Measurements from ENCODE around the gene THSD4.

The THSD4 gene

GRCh38 chr15:71387810-71388209 is 272.5 kb downstream of the THSD4 start:
- Histone ChIP-seq H3K79me2 (ENCODE audit: low read length) (no peaks in the 10 kb centered on the region), H2AFZ (ENCODE audit: low read depth, low read length) (no peak overlapping the region), H3K4me3 (ENCODE audit: low read length) (no peak overlapping the region), H3K36me3 (replicated peaks; ENCODE audit: low read depth, low read length) (no peaks in the 10 kb centered on the region), H3K4me2 (ENCODE audit: low read length) (no peak overlapping the region), H3K27me3 (ENCODE audit: low read depth, low read length) (peaks cover 50% of the 10 kb centered on the region), H3K9ac (ENCODE audit: low read length) (no peak overlapping the region), H3K4me1 (ENCODE audit: low read length) (peaks cover 3% of the 10 kb centered on the region; the same call in 1 of the 2 replicates), H3K9me3 (ENCODE audit: insufficient read depth, low read length) (no peaks in the 10 kb centered on the region), H4K20me1 (ENCODE audit: insufficient read depth, low read length) (no peaks in the 10 kb centered on the region), H3K27ac (ENCODE audit: low read length) (no peak overlapping the region)
- TF ChIP-seq EZH2phosphoT487 (IDR thresholded peaks at IDR 0.05; ENCODE audit: low read depth) (no peak), CTCF (IDR thresholded peaks at IDR 0.05; ENCODE audit: low read depth, low read length) (no peak)

- no peak overlapping the region for H3K27ac ChIP-seq (ENCODE audit: low read length)
- no peak overlapping the region for H3K4me2 ChIP-seq (ENCODE audit: low read length)
- H3K79me2 ChIP-seq (ENCODE audit: low read length): no peaks in the 10 kb centered on the region
- H2AFZ ChIP-seq (ENCODE audit: low read depth, low read length): no peak overlapping the region
- no peaks in the 10 kb centered on the region for H4K20me1 ChIP-seq (ENCODE audit: insufficient read depth, low read length)
- H3K36me3 ChIP-seq (replicated peaks; ENCODE audit: low read depth, low read length): no peaks in the 10 kb centered on the region
- H3K4me3 ChIP-seq (ENCODE audit: low read length): no peak overlapping the region
- H3K9ac ChIP-seq (ENCODE audit: low read length): no peak overlapping the region
- H3K9me3 ChIP-seq (ENCODE audit: insufficient read depth, low read length): no peaks in the 10 kb centered on the region
- TF ChIP-seq CTCF (IDR thresholded peaks at IDR 0.05; ENCODE audit: low read depth, low read length) (no peak), EZH2phosphoT487 (IDR thresholded peaks at IDR 0.05; ENCODE audit: low read depth) (no peak)
- H3K4me1 ChIP-seq (ENCODE audit: low read length): peaks cover 3% of the 10 kb centered on the region; the same call in 1 of the 2 replicates
- peaks cover 54% of the 10 kb centered on the region for H3K27me3 ChIP-seq (ENCODE audit: low read depth, low read length)
Observed at GRCh38 chr15:71390096-71390495, 274.8 kb downstream of the THSD4 start.

- Histone ChIP-seq H3K27ac (ENCODE audit: low read length) (no peak overlapping the region), H4K20me1 (ENCODE audit: insufficient read depth, low read length) (no peaks in the 10 kb centered on the region), H3K79me2 (ENCODE audit: low read length) (no peaks in the 10 kb centered on the region), H3K4me1 (ENCODE audit: low read length) (peaks cover 3% of the 10 kb centered on the region; the same call in 1 of the 2 replicates), H3K9ac (ENCODE audit: low read length) (no peak overlapping the region), H3K9me3 (ENCODE audit: insufficient read depth, low read length) (no peaks in the 10 kb centered on the region), H2AFZ (ENCODE audit: low read depth, low read length) (no peak overlapping the region), H3K4me2 (ENCODE audit: low read length) (no peak overlapping the region), H3K4me3 (ENCODE audit: low read length) (no peak overlapping the region), H3K27me3 (ENCODE audit: low read depth, low read length) (peaks cover 46% of the 10 kb centered on the region), H3K36me3 (replicated peaks; ENCODE audit: low read depth, low read length) (no peaks in the 10 kb centered on the region)
- TF ChIP-seq CTCF (IDR thresholded peaks at IDR 0.05; ENCODE audit: low read depth, low read length): no peak
- no peak for TF ChIP-seq EZH2phosphoT487 (IDR thresholded peaks at IDR 0.05; ENCODE audit: low read depth)
Observed at GRCh38 chr15:71391421-71392088, 276.3 kb downstream of the THSD4 start.

- TF ChIP-seq CTCF (IDR thresholded peaks at IDR 0.05; ENCODE audit: low read depth, low read length) (no peak), EZH2phosphoT487 (IDR thresholded peaks at IDR 0.05; ENCODE audit: low read depth) (no peak)
- no peak overlapping the region for H2AFZ ChIP-seq (ENCODE audit: low read depth, low read length)
- H3K79me2 ChIP-seq (ENCODE audit: low read length): no peaks in the 10 kb centered on the region
- H3K4me2 ChIP-seq (ENCODE audit: low read length): no peak overlapping the region
- H3K4me3 ChIP-seq (ENCODE audit: low read length): no peak overlapping the region
- no peak overlapping the region for H3K9ac ChIP-seq (ENCODE audit: low read length)
- H3K36me3 ChIP-seq (replicated peaks; ENCODE audit: low read depth, low read length): no peaks in the 10 kb centered on the region
- peaks cover 36% of the 10 kb centered on the region for H3K27me3 ChIP-seq (ENCODE audit: low read depth, low read length)
- no peaks in the 10 kb centered on the region for H3K9me3 ChIP-seq (ENCODE audit: insufficient read depth, low read length)
- no peak overlapping the region for H3K27ac ChIP-seq (ENCODE audit: low read length)
- no peaks in the 10 kb centered on the region for H4K20me1 ChIP-seq (ENCODE audit: insufficient read depth, low read length)
- H3K4me1 ChIP-seq (ENCODE audit: low read length): peaks cover 3% of the 10 kb centered on the region; the same call in 1 of the 2 replicates
Observed at GRCh38 chr15:71392861-71393283, 277.6 kb downstream of the THSD4 start.

All from OCI-LY3 (cell line).